Upper lobe of left lung (tissue), 6 donors: ENCODE measurements around the gene INHBC. TPM values are rescaled to one million over a fixed set of nuclear protein-coding genes. Genes with fewer than 3 reads are reported as not detected.
A peak's percentile ranks its signal among the peaks of the same experiment; 100 is the strongest.

Experiments
- ATAC-seq, 2 donors: fragments of 200-7000 bp; cut with Tn5 transposase; one replicate each; pipeline ENCODE4 v1.9.1; 2022; ENCODE audit warnings: mild to moderate bottlenecking in 2 of 2, moderate library complexity in 2 of 2; ENCODE audit not compliant: low FRiP score in 2 of 2
- DNase-seq, 2 donors: peaks; one replicate each; pipeline ENCODE4 v3.0.0-alpha.2; 2019 to 2020
- H3K27ac ChIP-seq, 4 donors: fragments of 200-600 bp; sonication (generic); one replicate each; pipeline ENCODE4 v1.5.1; 2016 to 2019
- H3K27me3 ChIP-seq, 4 donors: fragments of 200-600 bp; sonication (generic); one replicate each; pipeline ENCODE4 v1.5.1; 2017 to 2019
- H3K36me3 ChIP-seq, 4 donors: fragments of 200-600 bp; sonication (generic); one replicate each; pipeline ENCODE4 v1.5.1; 2016 to 2019
- H3K4me1 ChIP-seq, 4 donors: fragments of 200-600 bp; sonication (generic); one replicate each; pipeline ENCODE4 v1.5.1; 2018 to 2019
- H3K4me3 ChIP-seq, 4 donors: fragments of 200-600 bp; sonication (generic); one replicate each; pipeline ENCODE4 v1.5.1; 2017 to 2019; ENCODE audit warnings: mild to moderate bottlenecking in 2 of 4, moderate library complexity in 1 of 4
- H3K9me3 ChIP-seq, 4 donors: fragments of 200-600 bp; sonication (generic); one replicate each; pipeline ENCODE4 v1.5.1; 2018 to 2019
- EP300 ChIP-seq, 4 donors: sonication (generic); formaldehyde crosslinking; IDR thresholded peaks; one replicate each; pipeline ENCODE4 v1.5.1; 2017; ENCODE audit warnings: antibody characterized with exemption in 4 of 4, control low read depth in 2 of 4
- POLR2A ChIP-seq, 4 donors: fragments of 450-650 bp; IDR thresholded peaks; one replicate each; pipeline ENCODE4 v1.5.1; 2016 to 2017; ENCODE audit warnings: antibody characterized with exemption in 4 of 4, mild to moderate bottlenecking in 2 of 4
- POLR2AphosphoS5 ChIP-seq, 2 donors: sonication (generic); formaldehyde crosslinking; IDR thresholded peaks; one replicate each; pipeline ENCODE4 v1.5.1; 2017; ENCODE audit warnings: antibody characterized with exemption in 2 of 2
- WGBS, 2 donors: methylation state at CpG; one replicate each; pipeline ENCODE4 v1.1.5; 2017 to 2018; 5-methylcytosine and 5-hydroxymethylcytosine counted together
- total RNA-seq, 6 donors: library from RNA; depleted of rRNA in 4 of 6; stranded (reverse); fragments of >200 nt in 4 of 6; gene quantifications; one replicate each; pipeline versions ENCODE4 v1.1.0 to v1.2.1, GENCODE V29; 2016 to 2021
- TF ChIP-seq, protein P1 (sequence below), 6 experiments: fragments of 450-650 bp in 4 of 6; fragments of 200-600 bp in 2 of 6; sonication (generic) in 2 of 6; IDR thresholded peaks; one replicate each; pipeline ENCODE4 v1.5.1; 2016 to 2019; ENCODE audit warnings: antibody characterized with exemption in 6 of 6
- donor health status: DM: no; HTN: no; CAD: no; lungs with moderate emphysema.
- donor health status: DM: no; HTN: yes; CAD: no; lungs with severe emphysema.

INHBC gene
- total RNA-seq, 6 donors from 2014 or later = not detected

DNA sequence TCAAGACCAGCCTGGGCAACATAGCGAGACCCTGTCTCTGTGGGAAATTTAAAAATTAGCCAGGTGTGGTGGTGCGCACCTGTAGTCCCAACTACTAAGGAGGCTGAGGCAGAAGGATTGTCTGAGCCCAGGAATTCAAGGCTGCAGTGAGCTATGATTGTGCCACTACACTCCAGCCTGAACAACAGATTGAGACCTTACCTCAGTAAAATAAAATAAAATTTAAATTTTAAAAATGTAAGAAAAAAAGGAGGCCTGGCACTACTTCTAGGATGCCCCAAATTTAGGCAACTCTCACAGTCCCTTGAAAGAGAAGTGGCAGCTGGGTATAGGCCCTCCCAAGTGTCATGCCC, 19.6 kb downstream of the INHBC start:
- H3K27me3 ChIP-seq = no peaks in the 10 kb centered on the region
- peaks cover 3 to 20% (median 7%) of the 10 kb centered on the region in 4 donors for H3K4me1 ChIP-seq
- DNase-seq = no peak
- H3K4me3 ChIP-seq = no peak overlapping the region
- 90 to 96% methylated on average over 2 of the region's 2 CpGs for WGBS, 2 donors
- TF ChIP-seq EP300 (IDR thresholded peaks at IDR 0.05) (no peak), POLR2AphosphoS5 (IDR thresholded peaks at IDR 0.05) (no peak), POLR2A (IDR thresholded peaks at IDR 0.05) (no peak)
- TF ChIP-seq, protein P1, sequence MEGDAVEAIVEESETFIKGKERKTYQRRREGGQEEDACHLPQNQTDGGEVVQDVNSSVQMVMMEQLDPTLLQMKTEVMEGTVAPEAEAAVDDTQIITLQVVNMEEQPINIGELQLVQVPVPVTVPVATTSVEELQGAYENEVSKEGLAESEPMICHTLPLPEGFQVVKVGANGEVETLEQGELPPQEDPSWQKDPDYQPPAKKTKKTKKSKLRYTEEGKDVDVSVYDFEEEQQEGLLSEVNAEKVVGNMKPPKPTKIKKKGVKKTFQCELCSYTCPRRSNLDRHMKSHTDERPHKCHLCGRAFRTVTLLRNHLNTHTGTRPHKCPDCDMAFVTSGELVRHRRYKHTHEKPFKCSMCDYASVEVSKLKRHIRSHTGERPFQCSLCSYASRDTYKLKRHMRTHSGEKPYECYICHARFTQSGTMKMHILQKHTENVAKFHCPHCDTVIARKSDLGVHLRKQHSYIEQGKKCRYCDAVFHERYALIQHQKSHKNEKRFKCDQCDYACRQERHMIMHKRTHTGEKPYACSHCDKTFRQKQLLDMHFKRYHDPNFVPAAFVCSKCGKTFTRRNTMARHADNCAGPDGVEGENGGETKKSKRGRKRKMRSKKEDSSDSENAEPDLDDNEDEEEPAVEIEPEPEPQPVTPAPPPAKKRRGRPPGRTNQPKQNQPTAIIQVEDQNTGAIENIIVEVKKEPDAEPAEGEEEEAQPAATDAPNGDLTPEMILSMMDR (IDR thresholded peaks at IDR 0.05) = no peak
- no peaks in the 10 kb centered on the region for H3K36me3 ChIP-seq
- no peak overlapping the region for H3K27ac ChIP-seq
- ATAC-seq = no peak
- no peaks in the 10 kb centered on the region for H3K9me3 ChIP-seq

DNA sequence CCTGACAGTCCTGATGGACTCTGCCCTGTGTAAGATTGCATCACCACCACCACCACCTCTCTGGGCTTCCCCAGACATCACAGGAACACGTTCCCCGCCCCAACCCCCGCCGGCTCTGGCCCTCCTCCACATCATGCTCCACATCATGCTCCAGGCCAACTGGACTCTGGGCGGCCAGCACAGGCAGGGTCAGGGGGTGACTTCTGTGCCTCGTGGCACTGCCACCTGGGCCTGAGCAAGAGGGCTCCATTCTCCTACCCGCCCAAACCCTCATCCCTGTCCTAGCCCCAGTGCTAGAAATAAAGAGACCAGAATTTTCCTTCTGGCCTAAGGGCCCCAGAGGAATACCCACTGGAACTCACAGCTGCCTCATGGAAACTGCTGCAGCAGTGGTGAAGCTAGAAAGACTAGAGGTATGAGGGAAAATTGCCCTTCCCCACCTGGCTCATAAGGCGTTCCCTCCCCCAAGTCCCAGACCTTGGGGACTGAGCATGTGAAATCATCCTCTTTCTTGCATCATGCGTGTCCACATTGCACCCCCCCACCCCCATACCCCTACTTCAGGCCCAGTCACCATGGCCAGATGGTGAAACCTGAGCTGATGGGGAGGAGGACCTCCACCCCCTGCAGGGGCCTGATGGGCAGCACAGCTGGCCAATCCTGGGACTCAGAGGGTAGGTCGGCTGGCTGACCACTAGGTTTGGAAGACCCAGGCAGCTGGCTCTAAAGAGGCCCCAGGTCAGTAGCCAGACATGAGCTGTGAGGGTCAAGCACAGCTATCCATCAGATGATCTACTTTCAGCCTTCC, 20.2 kb downstream of the INHBC start, which contains the start of gene INHBE:
Gene INHBE (plus strand): TSS at position 742 of the 808 bp plus-strand sequence. CDS start 230 bp downstream, outside the sequence.
- Histone ChIP-seq H3K27ac (no peak within 1 kb of the TSS), H3K4me1 (peaks cover 3 to 20% (median 9%) of the 10 kb centered on the region in 4 donors), H3K27me3 (no peaks in the 10 kb centered on the region), H3K36me3 (no peaks in the 10 kb centered on the region), H3K4me3 (no peak within 1 kb of the TSS), H3K9me3 (no peaks in the 10 kb centered on the region)
- TF ChIP-seq, protein P1 (IDR thresholded peaks at IDR 0.05) = no peak
- TF ChIP-seq EP300 (IDR thresholded peaks at IDR 0.05) = no peak
- no peak for TF ChIP-seq POLR2A (IDR thresholded peaks at IDR 0.05)
- TF ChIP-seq POLR2AphosphoS5 (IDR thresholded peaks at IDR 0.05) = no peak
- WGBS, 2 donors = 58 to 76% methylated on average over 7 to 10 of the region's 10 CpGs
- DNase-seq (no peak), ATAC-seq (no peak)

DNA sequence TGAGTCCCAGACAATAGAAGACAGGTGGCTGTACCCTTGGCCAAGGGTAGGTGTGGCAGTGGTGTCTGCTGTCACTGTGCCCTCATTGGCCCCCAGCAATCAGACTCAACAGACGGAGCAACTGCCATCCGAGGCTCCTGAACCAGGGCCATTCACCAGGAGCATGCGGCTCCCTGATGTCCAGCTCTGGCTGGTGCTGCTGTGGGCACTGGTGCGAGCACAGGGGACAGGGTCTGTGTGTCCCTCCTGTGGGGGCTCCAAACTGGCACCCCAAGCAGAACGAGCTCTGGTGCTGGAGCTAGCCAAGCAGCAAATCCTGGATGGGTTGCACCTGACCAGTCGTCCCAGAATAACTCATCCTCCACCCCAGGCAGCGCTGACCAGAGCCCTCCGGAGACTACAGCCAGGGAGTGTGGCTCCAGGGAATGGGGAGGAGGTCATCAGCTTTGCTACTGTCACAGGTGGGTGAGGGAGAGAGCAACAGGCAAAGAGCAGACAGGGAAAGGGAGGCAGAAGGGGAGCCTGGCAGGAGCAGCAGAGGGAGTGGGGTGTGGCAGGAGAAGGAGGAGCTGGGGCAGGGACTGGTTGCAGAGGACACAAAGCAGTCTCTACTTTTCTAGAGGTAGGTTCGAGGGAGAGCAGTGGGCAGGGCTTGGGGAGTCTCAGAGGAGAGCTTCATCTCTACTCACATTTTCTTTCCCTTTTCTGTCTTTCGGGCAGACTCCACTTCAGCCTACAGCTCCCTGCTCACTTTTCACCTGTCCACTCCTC, 21.0 kb downstream of the INHBC start:
- 47 to 65% methylated on average over 3 to 10 of the region's 10 CpGs for WGBS, 2 donors
- no peak overlapping the region for H3K4me3 ChIP-seq

DNA sequence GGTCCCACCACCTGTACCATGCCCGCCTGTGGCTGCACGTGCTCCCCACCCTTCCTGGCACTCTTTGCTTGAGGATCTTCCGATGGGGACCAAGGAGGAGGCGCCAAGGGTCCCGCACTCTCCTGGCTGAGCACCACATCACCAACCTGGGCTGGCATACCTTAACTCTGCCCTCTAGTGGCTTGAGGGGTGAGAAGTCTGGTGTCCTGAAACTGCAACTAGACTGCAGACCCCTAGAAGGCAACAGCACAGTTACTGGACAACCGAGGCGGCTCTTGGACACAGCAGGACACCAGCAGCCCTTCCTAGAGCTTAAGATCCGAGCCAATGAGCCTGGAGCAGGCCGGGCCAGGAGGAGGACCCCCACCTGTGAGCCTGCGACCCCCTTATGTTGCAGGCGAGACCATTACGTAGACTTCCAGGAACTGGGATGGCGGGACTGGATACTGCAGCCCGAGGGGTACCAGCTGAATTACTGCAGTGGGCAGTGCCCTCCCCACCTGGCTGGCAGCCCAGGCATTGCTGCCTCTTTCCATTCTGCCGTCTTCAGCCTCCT, 21.6 kb downstream of the INHBC start:
- Histone ChIP-seq H3K4me1 (peaks cover 17 to 35% (median 24%) of the 10 kb centered on the region in 4 donors), H3K27me3 (peaks cover 0 to 8% (median 3%) of the 10 kb centered on the region in 4 donors), H3K36me3 (no peaks in the 10 kb centered on the region), H3K9me3 (no peaks in the 10 kb centered on the region), H3K4me3 (no peak overlapping the region), H3K27ac (no peak overlapping the region)
- TF ChIP-seq, protein P1 (IDR thresholded peaks at IDR 0.05) = peak in 4 of 6 experiments; percentile 26 to 45 (median 33)
- TF ChIP-seq POLR2AphosphoS5 (IDR thresholded peaks at IDR 0.05) = no peak
- no peak for ATAC-seq
- no peak for DNase-seq
- 16 to 43% methylated on average over 6 to 14 of the region's 15 CpGs for WGBS, 2 donors

More for the DNA sequence above, 21.0 kb downstream of the INHBC start:
- TF ChIP-seq POLR2A (IDR thresholded peaks at IDR 0.05) (no peak), EP300 (IDR thresholded peaks at IDR 0.05) (no peak), POLR2AphosphoS5 (IDR thresholded peaks at IDR 0.05) (no peak)
- TF ChIP-seq, protein P1 (IDR thresholded peaks at IDR 0.05) = no peak
- peaks cover 11 to 28% (median 17%) of the 10 kb centered on the region in 4 donors for H3K4me1 ChIP-seq
- ATAC-seq (no peak), DNase-seq (no peak)
- H3K36me3 ChIP-seq = no peaks in the 10 kb centered on the region
- H3K9me3 ChIP-seq = no peaks in the 10 kb centered on the region
- H3K27me3 ChIP-seq = peaks cover 0 to 2% (median 0%) of the 10 kb centered on the region in 4 donors
- H3K27ac ChIP-seq = no peak overlapping the region
